Stimulated activated CD4-positive, alpha-beta T cell treated with anti-CD3 and anti-CD28 coated beads, Interleukin-1b, Interleukin-23, amount 100 ng/mL, for 24 hours (primary cell): Measurements from ENCODE around the gene SYT2.

Experiments
- DNase-seq, 4 experiments: peaks; one replicate each; pipeline ENCODE4 v3.0.0-alpha.2; 2020; ENCODE audit warnings: low read depth in 4 of 4, low spot score in 1 of 4

SYT2 gene

DNA sequence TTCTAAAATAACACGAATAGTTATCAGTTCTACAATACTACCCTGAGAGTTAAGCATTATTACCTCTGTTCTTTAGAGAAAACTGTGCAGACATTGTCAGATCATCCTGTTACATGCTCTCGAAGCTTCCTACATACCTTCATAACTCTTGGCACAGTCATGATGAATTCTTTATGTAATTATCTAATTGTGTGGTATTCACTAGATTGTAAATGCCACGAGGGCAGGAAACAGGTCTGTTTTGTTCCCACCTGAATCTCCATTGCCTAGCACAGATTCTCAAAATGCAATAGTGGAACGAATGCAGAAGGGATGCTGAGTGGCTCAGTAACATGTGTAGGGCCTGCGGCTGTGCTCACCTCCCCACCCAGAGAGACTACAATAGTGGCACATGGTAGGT is 3.4 kb downstream of the SYT2 start:
- no peak for DNase-seq

DNA sequence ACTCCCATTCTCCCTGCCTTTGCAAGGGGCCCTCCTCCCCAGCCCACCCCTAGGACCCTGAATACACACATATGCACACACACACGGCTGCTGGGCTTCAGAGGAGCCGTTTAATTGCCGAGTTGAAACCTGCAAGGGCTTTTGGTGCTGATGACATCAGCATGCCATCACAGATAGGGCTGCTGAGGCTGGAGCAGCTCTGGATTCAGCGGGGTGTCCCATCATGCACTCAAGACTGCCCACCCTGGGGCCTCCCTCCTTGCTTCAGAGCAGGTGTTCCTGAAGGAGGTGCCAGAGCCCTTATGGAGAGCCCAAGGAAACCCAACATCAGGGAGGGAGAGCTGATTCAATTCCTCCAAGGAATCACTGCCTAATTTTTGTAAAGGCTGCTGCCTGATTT is 5.7 kb downstream of the SYT2 start:
- DNase-seq: no peak

GRCh38 chr1:202703191-202703590 is 7.1 kb downstream of the SYT2 start:
- no peak for DNase-seq

- no peak for DNase-seq
Observed at GRCh38 chr1:202702088-202702487, 8.2 kb downstream of the SYT2 start.

GRCh38 chr1:202701200-202701599 is 9.1 kb downstream of the SYT2 start:
- no peak for DNase-seq

- DNase-seq: no peak
Observed at GRCh38 chr1:202700061-202700460, 10.2 kb downstream of the SYT2 start.

DNA sequence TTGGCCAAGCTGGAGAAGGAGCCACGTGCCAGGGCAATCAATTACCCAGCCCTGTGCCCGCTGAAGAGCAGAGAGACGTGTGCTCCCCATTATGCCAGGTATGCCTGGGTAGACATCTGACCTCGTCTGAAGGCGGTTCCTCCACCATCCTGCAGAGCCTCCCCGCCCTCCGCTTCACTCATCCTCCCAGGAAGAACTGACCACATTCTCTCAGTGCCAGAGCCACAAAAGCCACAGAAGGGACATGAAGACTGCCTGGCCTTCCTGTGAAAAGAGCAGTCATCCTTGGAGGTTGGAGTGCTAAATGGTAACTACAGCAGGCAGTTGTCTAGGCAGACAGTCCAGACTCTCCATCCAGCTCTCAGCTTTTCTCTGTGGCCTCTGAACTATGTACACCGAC is 12.0 kb downstream of the SYT2 start:
- DNase-seq: no peak

DNA sequence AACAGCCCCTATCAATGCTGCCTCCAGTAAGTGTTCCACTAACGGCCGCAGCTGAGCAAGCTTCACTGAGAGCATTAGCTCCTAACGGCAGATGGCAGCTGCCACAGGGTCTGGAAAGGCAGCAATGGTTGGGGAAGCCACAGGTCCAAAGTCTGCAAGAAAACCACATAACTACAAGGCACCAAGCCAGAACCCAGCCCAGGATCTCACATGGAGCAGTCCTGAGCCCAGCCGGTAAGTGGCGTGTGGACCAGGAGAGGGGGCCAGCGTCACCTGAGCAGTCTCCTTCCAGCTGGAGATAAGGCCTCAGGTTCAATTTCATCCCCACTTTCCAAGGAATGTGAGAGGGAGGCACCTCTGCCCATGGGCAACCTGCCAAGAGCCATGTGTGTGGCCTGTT is 13.2 kb downstream of the SYT2 start:
- no peak for DNase-seq

DNA sequence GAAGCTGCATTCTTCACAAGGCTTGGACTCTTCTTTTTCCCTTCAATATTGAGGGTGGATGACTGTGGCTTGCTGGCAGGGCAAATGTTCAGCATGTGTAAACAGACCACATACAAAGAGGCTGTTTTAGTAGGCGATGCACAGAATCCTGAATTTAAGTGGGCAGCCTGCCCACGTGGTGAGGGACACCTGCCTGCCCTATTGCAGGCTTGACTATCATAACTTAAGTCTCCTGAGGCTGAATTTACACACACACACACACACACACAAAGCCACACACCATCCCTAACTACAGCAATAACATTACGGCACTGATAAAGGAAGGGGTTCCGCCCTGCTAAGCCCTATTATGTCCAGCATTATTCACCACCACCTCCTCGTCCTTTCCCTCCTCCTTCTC is 15.9 kb downstream of the SYT2 start:
- no peak for DNase-seq

- DNase-seq: peak; percentile 36 to 58 (median 42)
Observed at GRCh38 chr1:202692959-202693555, 17.2 kb downstream of the SYT2 start.

GRCh38 chr1:202691816-202692215 is 18.4 kb downstream of the SYT2 start:
- DNase-seq: no peak

- DNase-seq: no peak
Observed at GRCh38 chr1:202689493-202690342, 20.5 kb downstream of the SYT2 start.

- no peak for DNase-seq
Observed at GRCh38 chr1:202689082-202689481, 21.2 kb downstream of the SYT2 start.

DNA sequence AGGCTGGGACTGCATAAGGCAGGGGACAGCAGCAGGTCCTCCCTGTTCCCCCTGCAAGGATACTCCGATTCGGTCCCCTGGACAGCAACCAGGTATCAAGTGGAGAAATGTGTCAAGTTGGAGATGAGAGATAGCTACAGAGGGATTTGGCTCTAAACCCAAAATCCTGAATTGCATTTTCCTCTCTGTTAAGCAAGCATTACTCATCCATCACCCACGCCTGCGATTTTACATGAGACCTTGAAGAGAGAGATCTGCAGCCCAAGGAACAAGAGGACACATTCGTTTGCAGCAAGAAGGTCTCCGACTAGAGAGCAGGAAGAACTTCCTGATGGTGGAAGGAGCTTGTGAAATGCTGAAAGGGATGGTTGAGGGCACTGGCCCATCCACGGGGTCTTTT is 21.9 kb downstream of the SYT2 start:
- DNase-seq: no peak

DNA sequence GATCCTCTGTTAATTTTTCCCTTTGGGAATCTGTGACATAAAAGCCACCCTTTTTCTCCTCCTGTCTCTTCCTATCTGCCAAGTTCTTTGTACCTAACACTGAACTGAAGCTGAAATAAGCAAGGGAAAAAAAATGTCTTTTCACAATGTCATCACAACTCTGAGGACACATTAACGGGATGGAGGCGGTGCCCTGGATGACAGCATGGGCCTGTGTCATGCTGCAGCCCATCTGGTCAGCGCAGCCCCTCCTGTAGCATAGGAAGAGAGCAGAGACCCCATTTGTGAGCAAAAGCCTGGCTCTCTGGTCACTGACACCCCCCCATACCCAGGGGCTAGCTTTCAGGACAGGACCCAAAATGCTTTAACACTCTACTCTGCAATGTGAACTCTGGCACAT is 22.5 kb downstream of the SYT2 start:
- DNase-seq: no peak

DNA sequence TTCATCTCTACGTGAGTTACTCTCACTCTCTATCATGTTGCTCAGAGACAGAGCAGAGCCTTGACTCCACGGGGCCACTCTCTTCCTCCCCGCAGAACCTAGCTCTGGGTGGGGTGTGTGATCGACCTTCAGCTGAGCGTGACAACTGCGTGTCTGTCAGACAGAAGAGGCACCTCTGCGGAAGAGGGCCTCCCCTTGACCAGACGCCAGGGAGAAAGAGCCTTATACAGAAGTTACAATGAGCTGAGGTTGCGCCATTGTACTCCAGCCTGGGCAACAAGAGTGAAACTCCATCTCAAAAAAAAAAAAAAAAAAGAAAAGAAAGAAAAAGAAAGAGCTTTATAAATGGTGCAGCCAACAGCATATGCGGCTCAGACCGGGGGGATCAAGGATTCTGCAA is 22.9 kb downstream of the SYT2 start:
- DNase-seq: no peak

DNA sequence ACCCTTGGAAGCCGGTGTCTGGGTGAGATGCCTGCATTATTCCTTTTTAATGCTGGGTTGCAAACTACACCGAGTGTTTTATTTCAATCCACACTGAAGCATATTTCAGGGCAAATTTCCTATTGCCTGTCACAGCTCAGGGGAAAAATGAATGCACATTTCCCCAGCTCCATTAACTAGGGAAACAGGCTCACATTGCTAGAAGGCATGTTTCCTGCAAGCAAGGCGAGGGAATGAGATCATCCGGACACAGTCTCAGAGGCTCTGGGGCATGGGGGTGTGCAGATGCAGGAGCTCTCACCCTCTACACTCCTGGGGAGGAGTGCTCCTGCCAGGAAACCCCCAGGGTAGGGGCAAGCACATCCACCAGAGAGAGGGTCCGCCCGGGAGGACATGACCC is 24.6 kb downstream of the SYT2 start:
- DNase-seq: no peak

- DNase-seq: no peak
Observed at GRCh38 chr1:202684716-202685115, 25.5 kb downstream of the SYT2 start.

GRCh38 chr1:202683029-202683428 is 27.2 kb downstream of the SYT2 start:
- no peak for DNase-seq

GRCh38 chr1:202682477-202682876 is 27.8 kb downstream of the SYT2 start:
- no peak for DNase-seq

DNA sequence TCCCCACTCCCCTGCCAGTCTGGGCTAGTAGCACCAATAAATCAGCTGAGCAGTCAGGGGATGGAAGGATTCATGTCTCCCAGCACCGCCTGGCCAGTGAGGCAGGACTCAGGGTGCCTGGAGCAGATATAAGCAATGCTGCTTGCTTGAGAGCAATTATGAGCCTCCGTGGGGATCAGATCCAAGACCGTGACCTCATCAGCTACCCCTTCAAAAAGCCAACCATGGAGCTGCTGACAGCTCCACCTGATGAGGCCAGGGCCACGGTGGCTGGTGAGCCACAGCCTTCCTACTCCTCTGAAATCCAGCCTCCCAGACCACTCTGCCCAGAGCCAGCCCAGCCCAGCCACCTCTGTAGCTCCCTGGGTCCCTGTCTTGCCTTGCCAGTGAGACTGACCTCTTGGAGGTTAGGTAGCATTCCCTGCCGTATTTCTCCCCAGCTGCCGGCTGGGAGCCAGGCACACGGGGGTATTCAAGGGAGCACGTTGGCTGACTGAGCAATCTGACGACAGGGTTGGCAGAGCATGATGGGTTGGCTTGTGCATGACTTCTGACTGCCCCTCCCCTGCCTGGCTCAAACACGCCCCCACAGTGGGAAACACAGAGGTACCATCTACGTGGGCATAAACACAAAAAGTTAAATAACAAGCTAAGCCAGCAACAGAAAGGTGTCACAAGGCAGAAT is 28.4 kb downstream of the SYT2 start:
- no peak for DNase-seq

- no peak for DNase-seq
Observed at GRCh38 chr1:202680586-202681352, 29.5 kb downstream of the SYT2 start.
